Breast epithelium (tissue), 4 donors: ENCODE results near the gene DNAJB12. TPM values are rescaled to one million over a fixed set of nuclear protein-coding genes. Genes with fewer than 3 reads are reported as not detected.

Experiments used
- DNase-seq, 2 donors: peaks; one replicate each; pipeline ENCODE4 v3.0.0-alpha.2; 2019; ENCODE audit warnings: low spot score in 2 of 2
- H3K27ac ChIP-seq, 2 donors: fragments of 200-600 bp; sonication (generic) in 1 of 2; one replicate each; pipeline ENCODE4 v1.5.1; 2016 to 2019; ENCODE audit warnings: mild to moderate bottlenecking in 1 of 2
- H3K27me3 ChIP-seq, 2 donors: fragments of 200-600 bp; sonication (generic) in 1 of 2; one replicate each; pipeline versions ENCODE4 v1.5.1 to v1.6.0; 2017 to 2019; ENCODE audit warnings: control low read depth in 1 of 2, mild to moderate bottlenecking in 1 of 2
- H3K36me3 ChIP-seq: fragments of 200-600 bp; one replicate; pipeline ENCODE4 v1.5.1; 2019
- H3K4me1 ChIP-seq, 2 donors: fragments of 200-600 bp; sonication (generic); one replicate each; pipeline ENCODE4 v1.5.1; 2016 to 2019; ENCODE audit warnings: control low read depth in 1 of 2
- H3K4me3 ChIP-seq, 3 donors: fragments of 200-600 bp; sonication (generic); 1 replicate in 2 of 3; 2 replicates in 1 of 3; pipeline ENCODE4 v1.5.1; 2016 to 2019; ENCODE audit warnings: mild to moderate bottlenecking in 3 of 3, moderate library complexity in 2 of 3
- H3K9me3 ChIP-seq, 2 donors: fragments of 200-600 bp; sonication (generic) in 1 of 2; one replicate each; pipeline ENCODE4 v1.5.1; 2016 to 2019; ENCODE audit warnings: control low read depth in 1 of 2
- CTCF ChIP-seq, 3 donors: fragments of 450-650 bp; IDR thresholded peaks; one replicate each; pipeline ENCODE4 v1.5.1; 2016 to 2017; ENCODE audit warnings: antibody characterized with exemption in 3 of 3, mild to moderate bottlenecking in 3 of 3, moderate library complexity in 3 of 3
- POLR2A ChIP-seq: fragments of 450-650 bp; IDR thresholded peaks from one replicate; pipeline ENCODE4 v1.6.1; 2016; ENCODE audit warnings: antibody characterized with exemption, mild to moderate bottlenecking, moderate library complexity
- POLR2AphosphoS5 ChIP-seq, 3 donors: sonication (generic); formaldehyde crosslinking; IDR thresholded peaks; one replicate each; pipeline ENCODE4 v1.6.1; 2017; ENCODE audit warnings: antibody characterized with exemption in 3 of 3
- intact Hi-C: fragments of 100-400 bp; cut with DNase I; formaldehyde crosslinking; loops from one replicate; pipeline ENCODE4 v1.15.1; 2023; ENCODE audit warnings: low total_unique reads
- total RNA-seq, 3 donors: library from RNA; depleted of rRNA; stranded (reverse); fragments of >200 nt; gene quantifications; one replicate each; pipeline ENCODE4 v1.1.0, GENCODE V29; 2016

Gene DNAJB12
- total RNA-seq, 3 donors from 2014 or later = 38.4 to 48.1 (median 38.7) TPM

GRCh38 chr10:72323771-72324191 is 30.9 kb downstream of the DNAJB12 start:
- Histone ChIP-seq H3K36me3 (no peaks in the 10 kb centered on the region), H3K9me3 (no peaks in the 10 kb centered on the region), H3K27ac (no peak overlapping the region), H3K4me1 (peaks cover 9 to 30% of the 10 kb centered on the region in 2 donors), H3K27me3 (no peaks in the 10 kb centered on the region), H3K4me3 (no peak overlapping the region)
- DNase-seq = no peak
- intact Hi-C loops = no loop called here
- TF ChIP-seq POLR2AphosphoS5 (IDR thresholded peaks at IDR 0.05) (no peak), POLR2A (no peak), CTCF (IDR thresholded peaks at IDR 0.05) (no peak)

- TF ChIP-seq CTCF (IDR thresholded peaks at IDR 0.05) = no peak
- TF ChIP-seq POLR2A = no peak
- TF ChIP-seq POLR2AphosphoS5 (IDR thresholded peaks at IDR 0.05) = no peak
- no peak for DNase-seq
- Histone ChIP-seq H3K4me1 (peaks cover 6 to 24% of the 10 kb centered on the region in 2 donors), H3K9me3 (no peaks in the 10 kb centered on the region), H3K27ac (peak overlapping the region; percentile 7 to 50), H3K27me3 (no peaks in the 10 kb centered on the region), H3K36me3 (no peaks in the 10 kb centered on the region), H3K4me3 (no peak overlapping the region)
- intact Hi-C loops = no loop called here
These were observed 31.5 kb downstream of the DNAJB12 start for GRCh38 chr10:72323108-72323749.

- H3K27me3 ChIP-seq = no peaks in the 10 kb centered on the region
- intact Hi-C loops = no loop called here
- no peaks in the 10 kb centered on the region for H3K9me3 ChIP-seq
- H3K4me1 ChIP-seq = peaks cover 6 to 20% of the 10 kb centered on the region in 2 donors
- peak overlapping the region; percentile 7 to 50 for H3K27ac ChIP-seq
- TF ChIP-seq CTCF (IDR thresholded peaks at IDR 0.05) (no peak), POLR2A (no peak), POLR2AphosphoS5 (IDR thresholded peaks at IDR 0.05) (no peak)
- no peak for DNase-seq
- H3K4me3 ChIP-seq = no peak overlapping the region
- H3K36me3 ChIP-seq = no peaks in the 10 kb centered on the region
These were observed 32.2 kb downstream of the DNAJB12 start for GRCh38 chr10:72322280-72323058.

- Histone ChIP-seq H3K36me3 (no peaks in the 10 kb centered on the region), H3K27ac (no peak overlapping the region), H3K4me3 (no peak overlapping the region), H3K9me3 (no peaks in the 10 kb centered on the region), H3K27me3 (no peaks in the 10 kb centered on the region), H3K4me1 (peaks cover 8 to 24% of the 10 kb centered on the region in 2 donors)
- no peak for DNase-seq
- TF ChIP-seq CTCF (IDR thresholded peaks at IDR 0.05) = no peak
- no peak for TF ChIP-seq POLR2A
- no peak for TF ChIP-seq POLR2AphosphoS5 (IDR thresholded peaks at IDR 0.05)
- intact Hi-C loops = no loop called here
These were observed 32.8 kb downstream of the DNAJB12 start for GRCh38 chr10:72322030-72322279.
